HEK293 (cell line): ENCODE results near the gene CASKIN1.
"Not testable (repeated sequence)": the region's sequence is repeated elsewhere in the genome, so short reads cannot be mapped to it uniquely, and the experiment has no call there.

Experiments
- CTCF ChIA-PET: fragments of 350-600 bp; formaldehyde crosslinking; extraction: SDS; loops from one replicate; lab custom pipeline; 2021; ENCODE audit warnings: antibody characterized with exemption; lab: Yijun Ruan, JAX
- POLR2A ChIA-PET: fragments of 300-600 bp; formaldehyde crosslinking; extraction: SDS; loops from one replicate; lab custom pipeline; 2020; ENCODE audit warnings: antibody characterized with exemption, inconsistent platforms; lab: Yijun Ruan, JAX
- H3K27ac ChIP-seq: fragments of 200-500 bp; sonication (Bioruptor generic); 2 replicates; pipeline ENCODE4 v1.5.1; 2014; ENCODE audit warnings: low read depth, low read length, control low read depth, inconsistent platforms; ENCODE audit errors: extremely low read depth
- H3K36me3 ChIP-seq, 2 experiments: fragments of 200-500 bp in 1 of 2; sonication (Bioruptor generic) in 1 of 2; 1 replicate in 1 of 2; 2 replicates in 1 of 2; pipeline ENCODE4 v1.5.1; 2014 to 2017; ENCODE audit warnings: inconsistent platforms in 2 of 2, low read length in 2 of 2; ENCODE audit not compliant: control insufficient read depth in 2 of 2, insufficient read depth in 1 of 2
- H3K4me1 ChIP-seq: fragments of 200-500 bp; sonication (Bioruptor generic); 2 replicates; pipeline ENCODE4 v1.5.1; 2014; ENCODE audit warnings: mild to moderate bottlenecking, low read length, inconsistent platforms; ENCODE audit not compliant: control insufficient read depth, insufficient read depth
- H3K4me3 ChIP-seq: 2 replicates; pipeline ENCODE4 v1.5.1; 2011; ENCODE audit warnings: low read depth, mild to moderate bottlenecking, control low read depth, low read length, moderate library complexity
- H3K9me3 ChIP-seq: fragments of 200-500 bp; sonication (Bioruptor generic); 2 replicates; pipeline ENCODE4 v1.5.1; 2014; ENCODE audit warnings: low read depth, low read length, inconsistent platforms; ENCODE audit not compliant: control insufficient read depth, insufficient read depth
- EGR2 ChIP-seq: fragments of 450-650 bp; formaldehyde crosslinking; IDR thresholded peaks from 2 replicates; pipeline ENCODE4 v1.5.1; 2016; ENCODE audit warnings: low read depth, missing biosample characterization, missing genetic modification characterization
- KLF9 ChIP-seq: fragments of 450-650 bp; formaldehyde crosslinking; IDR thresholded peaks from 2 replicates; pipeline ENCODE4 v1.5.1; 2016; ENCODE audit warnings: missing biosample characterization, missing genetic modification characterization, low read depth
- SP2 ChIP-seq: fragments of 450-650 bp; formaldehyde crosslinking; IDR thresholded peaks from 2 replicates; pipeline ENCODE4 v1.5.1; 2016; ENCODE audit warnings: missing biosample characterization, missing genetic modification characterization
- ZBTB26 ChIP-seq: fragments of 450-650 bp; formaldehyde crosslinking; optimal IDR thresholded peaks from 2 replicates; pipeline ENCODE3; 2016; ENCODE audit warnings: missing biosample characterization, mild to moderate bottlenecking, missing genetic modification characterization
- ZFHX2 ChIP-seq: fragments of 450-650 bp; formaldehyde crosslinking; conservative IDR thresholded peaks from 2 replicates; pipeline ENCODE4 v1.5.1; 2016; ENCODE audit warnings: missing biosample characterization, missing genetic modification characterization
- ZIC2 ChIP-seq: fragments of 450-650 bp; formaldehyde crosslinking; IDR thresholded peaks from 2 replicates; pipeline ENCODE4 v1.5.1; 2016; ENCODE audit warnings: missing biosample characterization, missing genetic modification characterization

Gene CASKIN1

GRCh38 chr16:2135770-2136490 lies 60.5 kb downstream of the CASKIN1 start, which contains the start of gene PKD1 (continued):
- TF ChIP-seq KLF9 (tag by site-specific recombination) (peak; percentile 71; the same call in 1 of the 2 replicates), ZBTB26 (peak; percentile 78)

- TF ChIP-seq KLF9 (tag by site-specific recombination) (peak; percentile 19; the same call in 1 of the 2 replicates), ZIC2 (tag by site-specific recombination) (peak; percentile 34; the same call in 1 of the 2 replicates), ZFHX2 (tag by site-specific recombination) (peak; percentile 29; the same call in 1 of the 2 replicates), EGR2 (0 out of 2 replicates have a peak, but pooled peaks have one; percentile 26), SP2 (tag by site-specific recombination) (0 out of 2 replicates have a peak, but pooled peaks have one; percentile 15), ZBTB26 (peak; percentile 64)
- H3K4me1 ChIP-seq, POLR2A ChIA-PET, H3K9me3 ChIP-seq, H3K27ac ChIP-seq, H3K36me3 ChIP-seq, CTCF ChIA-PET: not testable (repeated sequence)
- peak overlapping the region; percentile 41 for H3K4me3 ChIP-seq
These were observed 61.3 kb downstream of the CASKIN1 start for GRCh38 chr16:2135071-2135470.

GRCh38 chr16:2133797-2134196 lies 62.6 kb downstream of the CASKIN1 start:
- H3K27ac ChIP-seq, H3K36me3 ChIP-seq, CTCF ChIA-PET, H3K9me3 ChIP-seq, H3K4me1 ChIP-seq, POLR2A ChIA-PET, H3K4me3 ChIP-seq: not testable (repeated sequence)

GRCh38 chr16:2129890-2130447 lies 66.4 kb downstream of the CASKIN1 start:
- H3K36me3 ChIP-seq, H3K4me1 ChIP-seq, CTCF ChIA-PET, H3K4me3 ChIP-seq, H3K27ac ChIP-seq, POLR2A ChIA-PET, H3K9me3 ChIP-seq: not testable (repeated sequence)

- POLR2A ChIA-PET, result interaction anchor here (1.1 kb wide), 1 partner anchor 18 kb away, joined by 4 read pairs; no protein-coding TSS in a partner anchor
- H3K36me3 ChIP-seq, H3K27ac ChIP-seq, CTCF ChIA-PET, H3K9me3 ChIP-seq, H3K4me3 ChIP-seq, H3K4me1 ChIP-seq: not testable (repeated sequence)
These were observed 67.2 kb downstream of the CASKIN1 start for GRCh38 chr16:2129251-2129650.

- H3K27ac ChIP-seq, H3K4me3 ChIP-seq, H3K36me3 ChIP-seq, H3K9me3 ChIP-seq, H3K4me1 ChIP-seq, CTCF ChIA-PET: not testable (repeated sequence)
- POLR2A ChIA-PET, result interaction anchor here (1.3 kb wide), 1 partner anchor 28 kb away, joined by 4 read pairs; the partner anchor contains the start of gene TRAF7
These were observed 68.7 kb downstream of the CASKIN1 start for GRCh38 chr16:2127630-2128280.
